GM12878 (cell line): ENCODE measurements around the gene CGGBP1. TPM values are rescaled to one million over a fixed set of nuclear protein-coding genes. Genes with fewer than 3 reads are reported as not detected.

Experiments
- ATAC-seq: fragments of 200-7000 bp; cut with Tn5 transposase; 3 replicates; pipeline ENCODE4 v1.9.1; 2020; ENCODE audit warnings: mild to moderate bottlenecking, moderate library complexity
- BruUV-seq: library from RNA; stranded (reverse); fragments of 400-500 nt; replicated peaks from 2 replicates; lab custom pipeline; 2021; lab: Mats Ljungman, UMichigan
- CTCF ChIA-PET: fragments of 300-600 bp; sonication (Branson Sonifier 250); formaldehyde crosslinking; extraction: SDS; loops from one replicate; lab custom pipeline; 2021; ENCODE audit warnings: inconsistent platforms; lab: Yijun Ruan, JAX
- POLR2A ChIA-PET: fragments of 350-600 bp; formaldehyde crosslinking; extraction: SDS; loops from one replicate; lab custom pipeline; 2021; ENCODE audit warnings: inconsistent platforms; lab: Charles Lee
- RAD21 ChIA-PET: fragments of 300-600 bp; sonication (Branson Sonifier 250); formaldehyde crosslinking; loops from one replicate; lab custom pipeline; 2023; ENCODE audit warnings: antibody characterized with exemption; ENCODE audit not compliant: unreplicated experiment; lab: Charles Lee
- SMC1A ChIA-PET: fragments of 300-600 bp; sonication (Branson Sonifier 250); formaldehyde crosslinking; loops from one replicate; lab custom pipeline; 2023; ENCODE audit not compliant: unreplicated experiment, uncharacterized antibody; lab: Charles Lee
- DNase-seq: peaks from one replicate; pipeline ENCODE4 v3.0.0-alpha.2; 2011; ENCODE audit warnings: low read depth, low spot score
- FAIRE-seq: peaks from 3 replicates; lab custom pipeline; 2011; peaks lifted over from hg19 to GRCh38; lab: Jason Lieb, UNC
- H2AFZ ChIP-seq: 2 replicates; pipeline ENCODE4 v1.6.0; 2011; ENCODE audit warnings: low read depth, low read length, control low read depth; ENCODE audit not compliant: control insufficient read depth
- H3K27ac ChIP-seq: 2 replicates; pipeline ENCODE4 v1.5.1; 2011; ENCODE audit warnings: control low read depth; ENCODE audit not compliant: control insufficient read depth, insufficient read depth
- H3K27me3 ChIP-seq, 2 experiments: replicated peaks in 1 of 2; 2 replicates each; pipeline versions ENCODE4 v1.6.0 to v1.6.1; 2011; ENCODE audit warnings: low read length in 1 of 2; ENCODE audit not compliant: control insufficient read depth in 2 of 2, insufficient read depth in 2 of 2
- H3K36me3 ChIP-seq, 2 experiments: 2 replicates each; pipeline ENCODE4 v1.5.1; 2011; ENCODE audit warnings: low read length in 1 of 2; ENCODE audit not compliant: control insufficient read depth in 2 of 2, insufficient read depth in 2 of 2
- H3K4me1 ChIP-seq: 2 replicates; pipeline ENCODE4 v1.6.1; 2011; ENCODE audit warnings: mild to moderate bottlenecking, low read length, moderate library complexity, mixed read lengths; ENCODE audit not compliant: control insufficient read depth, insufficient read depth
- H3K4me2 ChIP-seq: 2 replicates; pipeline ENCODE4 v1.6.0; 2011; ENCODE audit warnings: control low read depth; ENCODE audit not compliant: control insufficient read depth, insufficient read depth
- H3K4me3 ChIP-seq: fragments of 200-600 bp; sonication (generic); 2 replicates; pipeline ENCODE4 v1.5.1; 2016
- H3K79me2 ChIP-seq: 2 replicates; pipeline ENCODE4 v1.6.0; 2011; ENCODE audit warnings: low read length; ENCODE audit not compliant: control insufficient read depth, insufficient read depth
- H3K9ac ChIP-seq: 2 replicates; pipeline ENCODE4 v1.8.0; 2011; ENCODE audit warnings: low read length, control low read depth, mixed read lengths; ENCODE audit not compliant: control insufficient read depth, insufficient read depth
- H3K9me3 ChIP-seq: replicated peaks from 3 replicates; pipeline ENCODE4 v1.5.1; 2011; ENCODE audit warnings: mild to moderate bottlenecking, low read length; ENCODE audit not compliant: control insufficient read depth, insufficient read depth
- H4K20me1 ChIP-seq: 2 replicates; pipeline ENCODE4 v1.6.0; 2011; ENCODE audit not compliant: control insufficient read depth, insufficient read depth
- CHD1 ChIP-seq: IDR thresholded peaks from 2 replicates; pipeline ENCODE4 v1.6.1; 2012; ENCODE audit warnings: low read depth, low read length, improper control_type of control experiment
- CREM ChIP-seq: IDR thresholded peaks from 2 replicates; pipeline ENCODE4 v1.6.1; 2014; ENCODE audit warnings: antibody characterized with exemption, low read depth
- EED ChIP-seq: sonication (generic); IDR thresholded peaks from 2 replicates; pipeline ENCODE4 v1.6.1; 2016; ENCODE audit warnings: antibody characterized with exemption, low read depth
- IRF3 ChIP-seq: fragments of 450-650 bp; IDR thresholded peaks from 2 replicates; pipeline ENCODE4 v1.6.1; 2014; ENCODE audit warnings: mild to moderate bottlenecking
- MYC ChIP-seq: IDR thresholded peaks from 2 replicates; pipeline ENCODE4 v1.6.1; 2011; ENCODE audit warnings: mild to moderate bottlenecking, low read length, moderate library complexity, inconsistent platforms; ENCODE audit not compliant: insufficient read depth, insufficient replicate concordance, insufficient read length, severe bottlenecking
- RUNX3 ChIP-seq: IDR thresholded peaks from 2 replicates; pipeline ENCODE4 v1.6.1; 2012; ENCODE audit warnings: low read length, inconsistent platforms
- USF1 ChIP-seq: IDR thresholded peaks from 2 replicates; pipeline ENCODE4 v1.6.1; 2011; ENCODE audit warnings: borderline replicate concordance, low read depth, mild to moderate bottlenecking, moderate library complexity, mixed read lengths, low read length; ENCODE audit not compliant: insufficient read depth; ENCODE audit errors: extremely low read length
- WGBS: methylation state at CpG from one replicate; pipeline ENCODE4 v1.1.6; 2016; ENCODE audit warnings: low lambda C conversion rate; ENCODE audit not compliant: insufficient replicate concordance, insufficient coverage; ENCODE audit errors: missing lambda C conversion rate; 5-methylcytosine and 5-hydroxymethylcytosine counted together
- in situ Hi-C: fragments of 300-500 bp; cut with MboI; formaldehyde crosslinking; loops from 9 replicates; pipeline ENCODE4 v1.14.3; 2018; ENCODE audit warnings: mixed read lengths
- intact Hi-C: fragments of 100-400 bp; cut with micrococcal nuclease; formaldehyde crosslinking; loops from one replicate; pipeline ENCODE4 v1.14.2; 2022; ENCODE audit not compliant: unreplicated experiment
- polyA plus RNA-seq, 11 experiments: library from polyadenylated mRNA; depleted of rRNA in 4 of 11; unstranded in 6 of 11; stranded (reverse) in 5 of 11; fragments of >200 nt; fragmentation: Nextera tagmentation in 4 of 11; fragmentation: Illumina TruSeq in 1 of 11; extraction: Ambion mirVana in 4 of 11; extraction: Trizol in 1 of 11; gene quantifications; 1 replicate in 1 of 11; 2 replicates in 10 of 11; pipeline versions ENCODE4 v1.2.1 to v1.2.3, GENCODE V29; 2011 to 2016; ENCODE audit warnings: inconsistent platforms in 2 of 11, missing spikeins in 2 of 11, low read depth in 1 of 11
- total RNA-seq, 4 experiments: library from RNA; depleted of rRNA in 3 of 4; stranded (reverse); fragments of >200 nt in 3 of 4; fragmentation: Illumina TruSeq in 1 of 4; extraction: Trizol in 1 of 4; gene quantifications; 2 replicates each; pipeline versions ENCODE4 v1.2.1 to v1.2.3, GENCODE V29; 2013 to 2021
- TF ChIP-seq, protein P1 (sequence below): fragments of 450-650 bp; IDR thresholded peaks from 2 replicates; pipeline ENCODE4 v1.6.1; 2017; ENCODE audit warnings: mild to moderate bottlenecking, moderate library complexity
- TF ChIP-seq, protein P2 (sequence below): fragments of 450-650 bp; IDR thresholded peaks from 2 replicates; pipeline ENCODE4 v1.6.1; 2017; ENCODE audit warnings: low read depth, mild to moderate bottlenecking, moderate library complexity

The CGGBP1 gene
- total and polyA plus RNA-seq, 10 of the 15 experiments (the other 5 are each of a cell fraction or from before 2014, with no cell fraction given) = 27.8 to 75.8 (median 50.4) TPM

- TF ChIP-seq, protein P1, sequence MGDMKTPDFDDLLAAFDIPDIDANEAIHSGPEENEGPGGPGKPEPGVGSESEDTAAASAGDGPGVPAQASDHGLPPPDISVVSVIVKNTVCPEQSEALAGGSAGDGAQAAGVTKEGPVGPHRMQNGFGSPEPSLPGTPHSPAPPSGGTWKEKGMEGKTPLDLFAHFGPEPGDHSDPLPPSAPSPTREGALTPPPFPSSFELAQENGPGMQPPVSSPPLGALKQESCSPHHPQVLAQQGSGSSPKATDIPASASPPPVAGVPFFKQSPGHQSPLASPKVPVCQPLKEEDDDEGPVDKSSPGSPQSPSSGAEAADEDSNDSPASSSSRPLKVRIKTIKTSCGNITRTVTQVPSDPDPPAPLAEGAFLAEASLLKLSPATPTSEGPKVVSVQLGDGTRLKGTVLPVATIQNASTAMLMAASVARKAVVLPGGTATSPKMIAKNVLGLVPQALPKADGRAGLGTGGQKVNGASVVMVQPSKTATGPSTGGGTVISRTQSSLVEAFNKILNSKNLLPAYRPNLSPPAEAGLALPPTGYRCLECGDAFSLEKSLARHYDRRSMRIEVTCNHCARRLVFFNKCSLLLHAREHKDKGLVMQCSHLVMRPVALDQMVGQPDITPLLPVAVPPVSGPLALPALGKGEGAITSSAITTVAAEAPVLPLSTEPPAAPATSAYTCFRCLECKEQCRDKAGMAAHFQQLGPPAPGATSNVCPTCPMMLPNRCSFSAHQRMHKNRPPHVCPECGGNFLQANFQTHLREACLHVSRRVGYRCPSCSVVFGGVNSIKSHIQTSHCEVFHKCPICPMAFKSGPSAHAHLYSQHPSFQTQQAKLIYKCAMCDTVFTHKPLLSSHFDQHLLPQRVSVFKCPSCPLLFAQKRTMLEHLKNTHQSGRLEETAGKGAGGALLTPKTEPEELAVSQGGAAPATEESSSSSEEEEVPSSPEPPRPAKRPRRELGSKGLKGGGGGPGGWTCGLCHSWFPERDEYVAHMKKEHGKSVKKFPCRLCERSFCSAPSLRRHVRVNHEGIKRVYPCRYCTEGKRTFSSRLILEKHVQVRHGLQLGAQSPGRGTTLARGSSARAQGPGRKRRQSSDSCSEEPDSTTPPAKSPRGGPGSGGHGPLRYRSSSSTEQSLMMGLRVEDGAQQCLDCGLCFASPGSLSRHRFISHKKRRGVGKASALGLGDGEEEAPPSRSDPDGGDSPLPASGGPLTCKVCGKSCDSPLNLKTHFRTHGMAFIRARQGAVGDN = no peak
- no peak for TF ChIP-seq MYC
- TF ChIP-seq EED = no peak
- TF ChIP-seq, protein P2, sequence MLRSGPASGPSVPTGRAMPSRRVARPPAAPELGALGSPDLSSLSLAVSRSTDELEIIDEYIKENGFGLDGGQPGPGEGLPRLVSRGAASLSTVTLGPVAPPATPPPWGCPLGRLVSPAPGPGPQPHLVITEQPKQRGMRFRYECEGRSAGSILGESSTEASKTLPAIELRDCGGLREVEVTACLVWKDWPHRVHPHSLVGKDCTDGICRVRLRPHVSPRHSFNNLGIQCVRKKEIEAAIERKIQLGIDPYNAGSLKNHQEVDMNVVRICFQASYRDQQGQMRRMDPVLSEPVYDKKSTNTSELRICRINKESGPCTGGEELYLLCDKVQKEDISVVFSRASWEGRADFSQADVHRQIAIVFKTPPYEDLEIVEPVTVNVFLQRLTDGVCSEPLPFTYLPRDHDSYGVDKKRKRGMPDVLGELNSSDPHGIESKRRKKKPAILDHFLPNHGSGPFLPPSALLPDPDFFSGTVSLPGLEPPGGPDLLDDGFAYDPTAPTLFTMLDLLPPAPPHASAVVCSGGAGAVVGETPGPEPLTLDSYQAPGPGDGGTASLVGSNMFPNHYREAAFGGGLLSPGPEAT = no peak
- no peak for TF ChIP-seq USF1
- no peak for TF ChIP-seq IRF3
- TF ChIP-seq CHD1 = no peak
- no peak for TF ChIP-seq CREM
- no peak for TF ChIP-seq RUNX3
- FAIRE-seq (no peak), ATAC-seq (peak; percentile 53), DNase-seq (no peak)
- Histone ChIP-seq H4K20me1 (no peaks in the 10 kb centered on the region), H3K9me3 (peaks cover 8% of the 10 kb centered on the region; the same call in 2 of the 3 replicates), H3K27ac (no peak overlapping the region), H3K4me1 (no peaks in the 10 kb centered on the region), H3K79me2 (peaks cover 57% of the 10 kb centered on the region), H3K9ac (no peak overlapping the region), H3K36me3 (no peaks in the 10 kb centered on the region), H2AFZ (no peak overlapping the region), H3K4me2 (no peak overlapping the region), H3K4me3 (no peak overlapping the region), H3K27me3 (no peaks in the 10 kb centered on the region)
- ChIA-PET CTCF (interaction anchor here (0.8 kb wide), 1 partner anchor 37 kb away, joined by 3 read pairs; no protein-coding TSS in a partner anchor), POLR2A (no interaction called here), SMC1A (interaction anchor here (1.5 to 1.8 kb wide), 3 partner anchors 11 to 43 kb away, joined by 5 to 6 read pairs (median 6); no protein-coding TSS in a partner anchor), RAD21 (no interaction called here)
- in situ Hi-C loops = no loop called here
- 94% methylated on average over 2 of the region's 2 CpGs for WGBS
- no TSS peak for BruUV-seq
- intact Hi-C loops = no loop called here
Measured at GRCh38 chr3:88075072-88075471, 16.3 kb upstream of the CGGBP1 start.
